Measurements from ENCODE around the gene AIF1L.
A peak's percentile ranks its signal among the peaks of the same experiment; 100 is the strongest.

The AIF1L gene

GRCh38 chr9:131096269-131097125, at the start of gene AIF1L:
TSS of gene AIF1L (plus strand) at chr9:131096531. CDS start at chr9:131096630, 99 bp downstream.
- Histone ChIP-seq H3K27me3 (ENCODE audit: control insufficient read depth in 1 of 2, insufficient read depth in 2 of 2, low read length in 2 of 2) (peaks cover 4 to 41% of the 10 kb centered on the region in 2 donors), H3K27ac (ENCODE audit: low read depth, low read length) (no peak within 1 kb of the TSS), H3K4me3 (ENCODE audit: low read depth in 1 of 2, low read length in 2 of 2) (peak within 1 kb of the TSS in 1 of 2 donors; percentile 31), H3K9me3 (ENCODE audit: low read length) (no peaks in the 10 kb centered on the region), H3K4me1 (ENCODE audit: insufficient read depth, low read length) (no peaks in the 10 kb centered on the region), H3K36me3 (ENCODE audit: insufficient read depth, low read length) (no peaks in the 10 kb centered on the region), H3K9ac (ENCODE audit: low read length) (no peak within 1 kb of the TSS)

DNA sequence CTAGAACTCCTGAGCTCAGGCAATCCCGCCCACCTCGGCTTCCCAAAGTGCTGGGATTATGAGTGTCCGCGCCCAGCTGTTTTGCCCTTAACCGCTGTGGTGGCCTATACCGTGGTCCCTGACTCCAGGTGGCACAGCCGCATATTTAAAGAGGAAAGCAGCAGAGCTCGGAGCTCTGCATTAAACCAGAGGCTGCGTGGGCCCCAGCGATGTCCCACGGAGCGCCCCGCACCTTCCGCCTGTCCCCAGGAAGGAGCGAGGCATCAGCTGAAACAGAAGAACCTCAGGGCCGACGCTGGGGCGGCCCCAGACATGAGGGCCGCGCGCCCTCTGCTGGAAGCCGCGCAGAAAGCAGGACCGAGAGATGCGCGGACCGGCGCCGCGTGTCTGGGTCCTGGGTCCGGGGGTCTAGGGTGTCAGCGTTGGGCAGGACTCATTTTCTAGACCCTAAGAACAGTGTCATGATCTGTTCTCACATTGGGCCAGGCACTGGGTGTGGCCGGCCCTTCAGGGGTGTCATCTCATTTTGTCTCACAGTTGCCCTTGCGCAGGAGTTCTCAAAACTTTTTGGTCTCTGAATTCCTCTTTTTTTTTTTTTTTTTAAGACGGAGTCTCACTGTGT, 49.6 kb upstream of the AIF1L start:
- Histone ChIP-seq H3K9ac (ENCODE audit: low read length) (no peak overlapping the region), H3K9me3 (ENCODE audit: low read length) (no peaks in the 10 kb centered on the region), H3K27ac (ENCODE audit: low read depth, low read length) (no peak overlapping the region), H3K4me3 (ENCODE audit: low read depth in 1 of 2, low read length in 2 of 2) (no peak overlapping the region), H3K27me3 (ENCODE audit: control insufficient read depth in 1 of 2, insufficient read depth in 2 of 2, low read length in 2 of 2) (no peaks in the 10 kb centered on the region), H3K36me3 (ENCODE audit: insufficient read depth, low read length) (no peaks in the 10 kb centered on the region), H3K4me1 (ENCODE audit: insufficient read depth, low read length) (no peaks in the 10 kb centered on the region)

GRCh38 chr9:131048332-131048731, 48.0 kb upstream of the AIF1L start:
- Histone ChIP-seq H3K9me3 (ENCODE audit: low read length) (no peaks in the 10 kb centered on the region), H3K4me1 (ENCODE audit: insufficient read depth, low read length) (no peaks in the 10 kb centered on the region), H3K36me3 (ENCODE audit: insufficient read depth, low read length) (no peaks in the 10 kb centered on the region), H3K27ac (ENCODE audit: low read depth, low read length) (no peak overlapping the region), H3K4me3 (ENCODE audit: low read depth in 1 of 2, low read length in 2 of 2) (no peak overlapping the region), H3K27me3 (ENCODE audit: control insufficient read depth in 1 of 2, insufficient read depth in 2 of 2, low read length in 2 of 2) (no peaks in the 10 kb centered on the region), H3K9ac (ENCODE audit: low read length) (no peak overlapping the region)

GRCh38 chr9:131048820-131049219, 47.5 kb upstream of the AIF1L start:
- Histone ChIP-seq H3K4me1 (ENCODE audit: insufficient read depth, low read length) (no peaks in the 10 kb centered on the region), H3K27ac (ENCODE audit: low read depth, low read length) (no peak overlapping the region), H3K27me3 (ENCODE audit: control insufficient read depth in 1 of 2, insufficient read depth in 2 of 2, low read length in 2 of 2) (no peaks in the 10 kb centered on the region), H3K9ac (ENCODE audit: low read length) (no peak overlapping the region), H3K36me3 (ENCODE audit: insufficient read depth, low read length) (no peaks in the 10 kb centered on the region), H3K4me3 (ENCODE audit: low read depth in 1 of 2, low read length in 2 of 2) (no peak overlapping the region), H3K9me3 (ENCODE audit: low read length) (no peaks in the 10 kb centered on the region)

DNA sequence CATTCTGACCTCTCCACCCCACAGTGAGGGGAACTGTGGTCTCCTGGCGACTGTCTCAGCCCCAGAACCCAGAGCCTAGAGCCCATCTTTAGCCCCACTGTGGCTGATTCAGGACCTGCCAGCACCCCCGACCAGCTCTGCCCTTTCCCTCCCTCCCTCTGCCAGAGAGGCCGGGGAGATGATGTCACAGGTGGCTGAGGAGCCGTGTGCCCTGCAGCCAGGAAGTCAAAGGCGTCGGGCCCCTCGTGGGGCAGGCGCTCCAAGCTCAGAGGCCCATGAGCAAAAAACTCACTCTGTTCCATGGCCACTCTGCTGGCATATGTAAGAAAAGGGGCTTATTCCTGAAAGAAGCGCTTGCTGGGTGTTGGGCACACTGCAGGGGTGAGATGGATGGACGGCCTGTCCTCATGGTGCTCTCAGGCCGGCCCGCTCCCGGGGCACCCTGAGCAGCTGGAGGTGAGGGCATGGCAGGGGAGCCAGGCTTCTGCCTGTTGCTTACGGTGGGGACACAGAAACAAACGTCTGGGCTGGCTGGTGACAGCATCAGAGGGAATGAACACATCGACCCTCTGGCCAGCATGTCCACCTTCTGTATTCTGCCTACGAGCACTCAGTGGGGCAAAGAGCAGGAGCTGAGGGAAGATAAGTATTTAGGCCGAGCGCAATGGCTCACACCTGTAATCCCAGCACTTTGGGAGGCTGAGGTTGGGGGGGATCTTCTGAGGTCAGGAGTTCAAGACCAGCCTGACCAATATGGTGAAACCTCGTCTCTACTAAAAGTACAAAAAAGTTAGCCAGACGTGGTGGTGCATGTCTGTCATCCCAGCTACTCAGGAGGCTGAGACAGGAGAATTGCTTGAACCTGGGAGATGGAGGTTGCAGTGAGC, 46.3 kb upstream of the AIF1L start:
- H3K36me3 ChIP-seq (ENCODE audit: insufficient read depth, low read length): no peaks in the 10 kb centered on the region
- no peaks in the 10 kb centered on the region for H3K9me3 ChIP-seq (ENCODE audit: low read length)
- no peak overlapping the region for H3K9ac ChIP-seq (ENCODE audit: low read length)
- no peaks in the 10 kb centered on the region for H3K4me1 ChIP-seq (ENCODE audit: insufficient read depth, low read length)
- H3K4me3 ChIP-seq (ENCODE audit: low read depth in 1 of 2, low read length in 2 of 2): no peak overlapping the region
- no peaks in the 10 kb centered on the region for H3K27me3 ChIP-seq (ENCODE audit: control insufficient read depth in 1 of 2, insufficient read depth in 2 of 2, low read length in 2 of 2)
- H3K27ac ChIP-seq (ENCODE audit: low read depth, low read length): no peak overlapping the region

- Histone ChIP-seq H3K4me3 (ENCODE audit: low read depth in 1 of 2, low read length in 2 of 2) (no peak overlapping the region), H3K4me1 (ENCODE audit: insufficient read depth, low read length) (no peaks in the 10 kb centered on the region), H3K9ac (ENCODE audit: low read length) (no peak overlapping the region), H3K9me3 (ENCODE audit: low read length) (no peaks in the 10 kb centered on the region), H3K36me3 (ENCODE audit: insufficient read depth, low read length) (no peaks in the 10 kb centered on the region), H3K27me3 (ENCODE audit: control insufficient read depth in 1 of 2, insufficient read depth in 2 of 2, low read length in 2 of 2) (no peaks in the 10 kb centered on the region), H3K27ac (ENCODE audit: low read depth, low read length) (no peak overlapping the region)
Observed at GRCh38 chr9:131050831-131051230, 45.5 kb upstream of the AIF1L start.

DNA sequence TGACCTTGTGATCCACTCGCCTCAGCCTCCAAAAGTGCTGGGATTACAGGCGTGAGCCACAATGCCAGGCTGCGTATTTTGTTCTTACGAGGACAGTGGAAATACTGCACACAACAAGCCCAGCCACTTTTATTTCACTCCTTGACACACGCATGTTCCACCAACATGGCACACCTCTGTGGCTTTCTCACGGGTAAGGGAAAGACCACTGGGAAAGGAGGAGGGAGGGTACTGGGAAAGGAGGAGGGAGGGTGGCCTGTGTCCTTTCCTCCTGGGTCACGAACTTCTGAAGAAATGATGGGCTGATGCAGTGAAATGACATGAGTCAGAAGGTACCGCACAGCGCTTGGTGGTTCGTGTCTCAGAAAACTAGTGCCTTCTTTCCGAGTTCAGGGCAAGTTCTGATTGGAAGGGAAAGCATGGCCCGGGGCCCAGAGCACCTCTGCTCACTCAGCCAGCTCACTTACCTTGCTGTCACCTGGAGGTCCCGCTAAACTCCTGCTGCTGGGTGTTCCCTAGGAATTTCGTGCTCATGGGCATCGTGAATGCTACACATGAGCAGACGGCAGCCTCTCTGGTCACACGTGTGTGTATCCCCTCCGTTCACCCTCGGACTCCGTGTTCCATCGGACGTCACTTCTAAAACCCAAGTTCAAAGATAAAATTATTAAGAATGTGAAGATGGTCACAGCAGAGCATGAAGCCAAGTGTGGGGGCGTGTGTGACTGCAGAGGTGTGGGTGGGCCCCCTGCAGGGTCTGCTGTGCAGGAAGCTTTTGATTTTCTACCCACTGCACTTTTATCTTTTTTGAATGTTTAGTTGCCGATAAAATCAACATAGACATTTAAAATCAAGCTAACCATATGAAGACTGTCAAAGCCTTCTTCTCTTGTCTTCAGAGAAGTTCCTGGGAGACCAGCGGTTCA, 44.5 kb upstream of the AIF1L start:
- H3K4me1 ChIP-seq (ENCODE audit: insufficient read depth, low read length): no peaks in the 10 kb centered on the region
- no peak overlapping the region for H3K27ac ChIP-seq (ENCODE audit: low read depth, low read length)
- no peak overlapping the region for H3K4me3 ChIP-seq (ENCODE audit: low read depth in 1 of 2, low read length in 2 of 2)
- H3K27me3 ChIP-seq (ENCODE audit: control insufficient read depth in 1 of 2, insufficient read depth in 2 of 2, low read length in 2 of 2): peaks cover 0 to under 1% of the 10 kb centered on the region in 2 donors
- H3K36me3 ChIP-seq (ENCODE audit: insufficient read depth, low read length): no peaks in the 10 kb centered on the region
- no peak overlapping the region for H3K9ac ChIP-seq (ENCODE audit: low read length)
- no peaks in the 10 kb centered on the region for H3K9me3 ChIP-seq (ENCODE audit: low read length)

GRCh38 chr9:131053896-131054295, 42.4 kb upstream of the AIF1L start:
- H3K27ac ChIP-seq (ENCODE audit: low read depth, low read length): no peak overlapping the region
- no peaks in the 10 kb centered on the region for H3K4me1 ChIP-seq (ENCODE audit: insufficient read depth, low read length)
- H3K36me3 ChIP-seq (ENCODE audit: insufficient read depth, low read length): no peaks in the 10 kb centered on the region
- H3K9me3 ChIP-seq (ENCODE audit: low read length): no peaks in the 10 kb centered on the region
- H3K9ac ChIP-seq (ENCODE audit: low read length): no peak overlapping the region
- H3K4me3 ChIP-seq (ENCODE audit: low read depth in 1 of 2, low read length in 2 of 2): no peak overlapping the region
- H3K27me3 ChIP-seq (ENCODE audit: control insufficient read depth in 1 of 2, insufficient read depth in 2 of 2, low read length in 2 of 2): peaks cover 0 to 8% of the 10 kb centered on the region in 2 donors

DNA sequence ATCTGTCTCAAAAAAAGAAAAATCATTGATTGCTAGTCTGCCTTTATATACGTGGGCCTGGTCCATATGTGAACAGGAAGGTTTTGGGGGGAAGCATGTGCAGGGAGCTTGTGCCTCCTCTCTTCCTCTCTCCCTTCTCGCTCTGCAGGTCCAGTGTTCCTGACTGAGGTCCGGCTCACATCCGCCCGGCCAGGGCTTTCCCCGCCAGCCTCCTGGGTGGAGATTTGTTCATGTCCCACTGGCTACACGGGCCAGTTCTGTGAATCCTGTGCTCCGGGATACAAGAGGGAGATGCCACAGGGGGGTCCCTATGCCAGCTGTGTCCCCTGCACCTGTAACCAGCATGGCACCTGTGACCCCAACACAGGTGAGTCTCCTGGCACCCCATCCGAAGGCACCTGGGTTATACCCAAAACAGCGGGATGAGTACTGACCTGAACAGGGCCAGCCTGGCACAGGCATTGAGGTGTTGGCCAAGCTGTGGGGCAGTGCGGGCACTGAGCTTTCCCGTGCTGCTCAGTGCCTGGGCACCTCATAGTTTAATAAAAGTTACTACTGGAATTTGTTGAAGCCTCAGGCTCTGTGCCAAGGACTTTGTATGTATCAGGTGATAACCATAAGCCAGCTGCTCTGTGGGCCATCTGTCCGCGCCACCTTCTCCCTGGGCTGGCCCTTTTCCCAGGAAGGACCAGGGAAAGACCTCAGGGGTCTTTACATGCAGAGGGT, 39.4 kb upstream of the AIF1L start:
- Histone ChIP-seq H3K36me3 (ENCODE audit: insufficient read depth, low read length) (no peaks in the 10 kb centered on the region), H3K9ac (ENCODE audit: low read length) (no peak overlapping the region)

GRCh38 chr9:131060900-131061630, 35.3 kb upstream of the AIF1L start:
- H3K27ac ChIP-seq (ENCODE audit: low read depth, low read length): no peak overlapping the region
- no peak overlapping the region for H3K9ac ChIP-seq (ENCODE audit: low read length)
- no peaks in the 10 kb centered on the region for H3K36me3 ChIP-seq (ENCODE audit: insufficient read depth, low read length)
- peaks cover 0 to 8% of the 10 kb centered on the region in 2 donors for H3K27me3 ChIP-seq (ENCODE audit: control insufficient read depth in 1 of 2, insufficient read depth in 2 of 2, low read length in 2 of 2)
- H3K9me3 ChIP-seq (ENCODE audit: low read length): no peaks in the 10 kb centered on the region
- H3K4me3 ChIP-seq (ENCODE audit: low read depth in 1 of 2, low read length in 2 of 2): no peak overlapping the region
- no peaks in the 10 kb centered on the region for H3K4me1 ChIP-seq (ENCODE audit: insufficient read depth, low read length)

More for the DNA sequence above, 39.4 kb upstream of the AIF1L start:
- Histone ChIP-seq H3K4me3 (ENCODE audit: low read depth in 1 of 2, low read length in 2 of 2) (no peak overlapping the region), H3K4me1 (ENCODE audit: insufficient read depth, low read length) (no peaks in the 10 kb centered on the region), H3K27me3 (ENCODE audit: control insufficient read depth in 1 of 2, insufficient read depth in 2 of 2, low read length in 2 of 2) (peaks cover 0 to 8% of the 10 kb centered on the region in 2 donors), H3K27ac (ENCODE audit: low read depth, low read length) (no peak overlapping the region), H3K9me3 (ENCODE audit: low read length) (no peaks in the 10 kb centered on the region)
